Stomach (tissue), 19 donors: Measurements from ENCODE around the gene SPRR2B. TPM values are rescaled to one million over a fixed set of nuclear protein-coding genes. Genes with fewer than 3 reads are reported as not detected.
A peak's percentile ranks its signal among the peaks of the same experiment; 100 is the strongest.
"Not testable (repeated sequence)": the region's sequence is repeated elsewhere in the genome, so short reads cannot be mapped to it uniquely, and the experiment has no call there.

Experiments
- DNase-seq, 2 donors: peaks; one replicate each; pipeline versions ENCODE4 v3.0.0 to v3.0.0-alpha.2; 2013 to 2019
- H3K27ac ChIP-seq, 5 donors: fragments of 200-600 bp in 4 of 5; sonication (generic) in 4 of 5; one replicate each; pipeline ENCODE4 v1.5.1; 2013 to 2019; ENCODE audit warnings: mild to moderate bottlenecking in 1 of 5, moderate library complexity in 1 of 5
- H3K27me3 ChIP-seq, 3 donors: fragments of 200-600 bp; sonication (generic); one replicate each; pipeline ENCODE4 v1.5.1; 2017 to 2019; ENCODE audit warnings: mixed run types in 1 of 3
- H3K36me3 ChIP-seq, 4 donors: fragments of 200-600 bp; sonication (generic); 1 replicate in 3 of 4; 2 replicates in 1 of 4; pipeline ENCODE4 v1.5.1; 2016 to 2019
- H3K4me1 ChIP-seq, 4 donors: fragments of 200-600 bp; sonication (generic); one replicate each; pipeline ENCODE4 v1.5.1; 2016 to 2019
- H3K4me3 ChIP-seq, 4 donors: fragments of 200-600 bp; sonication (generic) in 3 of 4; one replicate each; pipeline ENCODE4 v1.5.1; 2016 to 2019; ENCODE audit warnings: mild to moderate bottlenecking in 1 of 4
- H3K9me3 ChIP-seq, 4 donors: fragments of 200-600 bp; sonication (generic); one replicate each; pipeline ENCODE4 v1.5.1; 2016 to 2019
- EP300 ChIP-seq: sonication (generic); formaldehyde crosslinking; IDR thresholded peaks from one replicate; pipeline ENCODE4 v1.6.1; 2017; ENCODE audit warnings: antibody characterized with exemption
- POLR2A ChIP-seq, 4 donors: fragments of 450-650 bp; IDR thresholded peaks; one replicate each; pipeline ENCODE4 v1.6.1; 2016; ENCODE audit warnings: antibody characterized with exemption in 4 of 4, control low read depth in 2 of 4, mild to moderate bottlenecking in 1 of 4, moderate library complexity in 1 of 4
- POLR2AphosphoS5 ChIP-seq, 3 donors: sonication (generic); formaldehyde crosslinking; IDR thresholded peaks; one replicate each; pipeline ENCODE4 v1.6.1; 2016; ENCODE audit warnings: antibody characterized with exemption in 3 of 3
- WGBS, 5 donors: extraction: QIAGEN DNeasy Blood & Tissue Kit in 3 of 5; methylation state at CpG; one replicate each; pipeline versions ENCODE4 v1.1.5 to v1.1.7; 2013 to 2018; 5-methylcytosine and 5-hydroxymethylcytosine counted together
- intact Hi-C: fragments of 100-400 bp; cut with DNase I; formaldehyde crosslinking; loops from one replicate; pipeline ENCODE4 v1.15.1; 2023; ENCODE audit warnings: low total_unique reads
- long read RNA-seq, 10 donors: transcript quantifications; one replicate each; lab custom pipeline, GENCODE V29; 2026
- polyA plus RNA-seq, 3 donors: library from polyadenylated mRNA; stranded (reverse); fragments of 200-250 nt; gene quantifications; one replicate each; pipeline ENCODE4 v1.2.3, GENCODE V29; 2013
- total RNA-seq, 5 donors: library from RNA; depleted of rRNA; stranded (reverse); fragments of >200 nt; gene quantifications; one replicate each; pipeline versions ENCODE4 v1.1.0 to v1.2.3, GENCODE V29; 2014 to 2016
- TF ChIP-seq, protein P1 (sequence below), 7 experiments: fragments of 450-650 bp in 4 of 7; fragments of 200-600 bp in 3 of 7; sonication (generic) in 3 of 7; IDR thresholded peaks; one replicate each; pipeline ENCODE4 v1.5.1; 2016 to 2019; ENCODE audit warnings: antibody characterized with exemption in 7 of 7, control low read depth in 2 of 7, mild to moderate bottlenecking in 1 of 7
- donor health status: healthy with polysubstance abuse.
- donor health status: Bipolar disorder and iron deficiency.
- donor health status: healthy.

Gene SPRR2B
- total RNA-seq (not detected), polyA plus RNA-seq (under 1 TPM in 1 of 3 donors, not detected in 2; 0.55 TPM)
- long read RNA-seq, donor 1: 0 reads
- long read RNA-seq, donor 2: 0 reads
- long read RNA-seq, donor 3: 0 reads
- long read RNA-seq, donor 4: 0 reads
- long read RNA-seq, donor 5: 0 reads
- long read RNA-seq, donor 6: 0 reads
- long read RNA-seq, donor 7: 0 reads
- long read RNA-seq, donor 8: 0 reads
- long read RNA-seq, donor 9: 0 reads
- long read RNA-seq, donor 10: 0 reads

DNA sequence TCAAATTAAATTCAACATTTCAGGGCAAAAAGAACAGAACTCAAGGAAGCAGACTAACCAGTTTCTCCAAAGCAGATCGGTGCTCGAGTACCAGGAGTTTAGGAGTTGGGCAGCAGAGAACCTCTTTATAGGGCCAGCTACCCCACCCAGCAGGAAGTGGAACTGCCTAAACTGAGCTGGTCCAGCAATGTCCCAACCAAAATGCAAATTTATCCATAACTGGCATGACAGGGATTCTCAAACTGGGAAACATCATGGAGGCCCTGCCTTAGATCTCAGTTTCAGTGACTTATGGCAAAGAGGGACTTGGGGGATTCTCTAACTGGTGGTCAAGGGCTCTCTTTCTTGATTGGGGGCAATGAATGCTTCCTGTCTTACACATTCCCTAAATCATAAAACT lies at the start of gene SPRR2B:
Gene SPRR2B, minus strand, starts transcription at position 101 of the 400 bp plus-strand sequence. CDS start 772 bp downstream, outside the sequence.
- no peak within 1 kb of the TSS for H3K27ac ChIP-seq
- no peaks in the 10 kb centered on the region for H3K4me1 ChIP-seq
- H3K27me3 ChIP-seq: no peaks in the 10 kb centered on the region
- H3K36me3 ChIP-seq: no peaks in the 10 kb centered on the region
- H3K4me3 ChIP-seq: no peak within 1 kb of the TSS
- 33 to 94% (median 74%) methylated on average over 2 of the region's 2 CpGs for WGBS, 5 donors
- DNase-seq: no peak
- intact Hi-C loops: no loop called here
- no peak for TF ChIP-seq POLR2A (IDR thresholded peaks at IDR 0.05)
- TF ChIP-seq POLR2AphosphoS5 (IDR thresholded peaks at IDR 0.05): no peak
- TF ChIP-seq, protein P1, sequence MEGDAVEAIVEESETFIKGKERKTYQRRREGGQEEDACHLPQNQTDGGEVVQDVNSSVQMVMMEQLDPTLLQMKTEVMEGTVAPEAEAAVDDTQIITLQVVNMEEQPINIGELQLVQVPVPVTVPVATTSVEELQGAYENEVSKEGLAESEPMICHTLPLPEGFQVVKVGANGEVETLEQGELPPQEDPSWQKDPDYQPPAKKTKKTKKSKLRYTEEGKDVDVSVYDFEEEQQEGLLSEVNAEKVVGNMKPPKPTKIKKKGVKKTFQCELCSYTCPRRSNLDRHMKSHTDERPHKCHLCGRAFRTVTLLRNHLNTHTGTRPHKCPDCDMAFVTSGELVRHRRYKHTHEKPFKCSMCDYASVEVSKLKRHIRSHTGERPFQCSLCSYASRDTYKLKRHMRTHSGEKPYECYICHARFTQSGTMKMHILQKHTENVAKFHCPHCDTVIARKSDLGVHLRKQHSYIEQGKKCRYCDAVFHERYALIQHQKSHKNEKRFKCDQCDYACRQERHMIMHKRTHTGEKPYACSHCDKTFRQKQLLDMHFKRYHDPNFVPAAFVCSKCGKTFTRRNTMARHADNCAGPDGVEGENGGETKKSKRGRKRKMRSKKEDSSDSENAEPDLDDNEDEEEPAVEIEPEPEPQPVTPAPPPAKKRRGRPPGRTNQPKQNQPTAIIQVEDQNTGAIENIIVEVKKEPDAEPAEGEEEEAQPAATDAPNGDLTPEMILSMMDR (IDR thresholded peaks at IDR 0.05): no peak
- no peak for TF ChIP-seq EP300
- H3K9me3 ChIP-seq: no peaks in the 10 kb centered on the region

- H3K27ac ChIP-seq: no peak overlapping the region
- peaks cover 0 to 15% (median 10%) of the 10 kb centered on the region in 4 donors for H3K9me3 ChIP-seq
- TF ChIP-seq POLR2AphosphoS5 (IDR thresholded peaks at IDR 0.05): no peak
- intact Hi-C loops: no loop called here
- H3K4me1 ChIP-seq: no peaks in the 10 kb centered on the region
- DNase-seq: no peak
- no peaks in the 10 kb centered on the region for H3K36me3 ChIP-seq
- no peak overlapping the region for H3K4me3 ChIP-seq
- no peaks in the 10 kb centered on the region for H3K27me3 ChIP-seq
These were observed 49.5 kb upstream of the SPRR2B start for GRCh38 chr1:153120945-153121344.

GRCh38 chr1:153119491-153119971 lies 48.1 kb upstream of the SPRR2B start:
- DNase-seq: peak; percentile 35 to 71
- intact Hi-C loops: no loop called here
- no peaks in the 10 kb centered on the region for H3K36me3 ChIP-seq
- peak overlapping the region; percentile 34 to 78 (median 39) for H3K27ac ChIP-seq
- H3K27me3 ChIP-seq: no peaks in the 10 kb centered on the region
- no peak overlapping the region for H3K4me3 ChIP-seq
- H3K4me1 ChIP-seq: no peaks in the 10 kb centered on the region
- peaks cover 0 to 7% (median 4%) of the 10 kb centered on the region in 4 donors for H3K9me3 ChIP-seq
- 14 to 33% (median 20%) methylated on average over 3 of the region's 3 CpGs for WGBS, 5 donors
- TF ChIP-seq, protein P1 (IDR thresholded peaks at IDR 0.05): no peak
- TF ChIP-seq POLR2AphosphoS5 (IDR thresholded peaks at IDR 0.05): peak in 1 of 3 donors; percentile 11

GRCh38 chr1:153115264-153115663 lies 43.9 kb upstream of the SPRR2B start:
- intact Hi-C loops, DNase-seq, H3K27ac ChIP-seq, H3K4me3 ChIP-seq, H3K36me3 ChIP-seq, H3K4me1 ChIP-seq, H3K27me3 ChIP-seq, H3K9me3 ChIP-seq: not testable (repeated sequence)

- no peak within 1 kb of the TSS for H3K4me3 ChIP-seq
- intact Hi-C loops: no loop called here
- no peaks in the 10 kb centered on the region for H3K9me3 ChIP-seq
- H3K27ac ChIP-seq: no peak within 1 kb of the TSS
- no peaks in the 10 kb centered on the region for H3K27me3 ChIP-seq
- 74 to 90% (median 89%) methylated on average over 3 of the region's 3 CpGs for WGBS, 5 donors
- DNase-seq: no peak
- no peaks in the 10 kb centered on the region for H3K4me1 ChIP-seq
- no peaks in the 10 kb centered on the region for H3K36me3 ChIP-seq
- TF ChIP-seq POLR2A (IDR thresholded peaks at IDR 0.05): no peak
- no peak for TF ChIP-seq POLR2AphosphoS5 (IDR thresholded peaks at IDR 0.05)
- TF ChIP-seq, protein P1 (IDR thresholded peaks at IDR 0.05): no peak
- TF ChIP-seq EP300: no peak
These were observed 42.0 kb upstream of the SPRR2B start, which contains the start of gene SPRR2F for GRCh38 chr1:153113416-153113815. SPRR2F (minus strand) TSS chr1:153113516; CDS start chr1:153112733, 783 bp downstream.

- H3K36me3 ChIP-seq, H3K27ac ChIP-seq, H3K9me3 ChIP-seq, H3K4me3 ChIP-seq, intact Hi-C loops, H3K27me3 ChIP-seq, DNase-seq, H3K4me1 ChIP-seq: not testable (repeated sequence)
- 69 to 84% (median 76%) methylated on average over 5 of the region's 5 CpGs for WGBS, 5 donors
These were observed 41.0 kb upstream of the SPRR2B start for GRCh38 chr1:153112454-153112853.
